A549 (cell line): ENCODE measurements around the gene PLCD1. TPM values are rescaled to one million over a fixed set of nuclear protein-coding genes. Genes with fewer than 3 reads are reported as not detected.
"Not testable (repeated sequence)": the region's sequence is repeated elsewhere in the genome, so short reads cannot be mapped to it uniquely, and the experiment has no call there.

ENCODE experiments used
- ATAC-seq, 2 experiments: fragments of 200-7000 bp in 1 of 2; fragments of >200 bp in 1 of 2; cut with Nextera tagmentation in 1 of 2; cut with Tn5 transposase in 1 of 2; 3 replicates each; pipeline versions ENCODE4 v1.8.0 to v1.9.1; 2018 to 2020; ENCODE audit warnings: mild to moderate bottlenecking in 1 of 2, moderate library complexity in 1 of 2
- CTCF ChIA-PET: fragments of 300-600 bp; sonication (Branson Sonifier 250); formaldehyde crosslinking; extraction: SDS; loops from one replicate; lab custom pipeline; 2021; ENCODE audit warnings: antibody characterized with exemption, inconsistent platforms; lab: Yijun Ruan, JAX
- POLR2A ChIA-PET: fragments of 350-600 bp; formaldehyde crosslinking; extraction: SDS; loops from one replicate; lab custom pipeline; 2021; ENCODE audit warnings: antibody characterized with exemption, inconsistent platforms; lab: Yijun Ruan, JAX
- DNase-seq, 2 experiments: peaks; one replicate each; pipeline versions ENCODE4 v3.0.0 to v3.0.0-alpha.2; 2011 to 2016; ENCODE audit warnings: low read depth in 1 of 2, low spot score in 1 of 2
- FAIRE-seq: peaks from 2 replicates; lab custom pipeline; 2011; peaks lifted over from hg19 to GRCh38; lab: Jason Lieb, UNC
- H3K27ac ChIP-seq, 2 experiments: fragments of >200 bp; sonication (Bioruptor Twin); formaldehyde crosslinking; 3 replicates each; pipeline ENCODE4 v1.5.1; 2016 to 2017
- H3K4me1 ChIP-seq: fragments of >200 bp; sonication (Bioruptor Twin); formaldehyde crosslinking; 3 replicates; pipeline ENCODE4 v1.6.1; 2016
- H3K4me2 ChIP-seq: fragments of >200 bp; sonication (Bioruptor Twin); formaldehyde crosslinking; 3 replicates; pipeline ENCODE4 v1.6.1; 2016
- H3K4me3 ChIP-seq: fragments of >200 bp; sonication (Bioruptor Twin); formaldehyde crosslinking; 3 replicates; pipeline ENCODE4 v1.5.1; 2016
- H3K9me3 ChIP-seq: fragments of >200 bp; sonication (Bioruptor Twin); formaldehyde crosslinking; 3 replicates; pipeline ENCODE4 v1.6.1; 2016
- BCL3 ChIP-seq: fragments of >200 bp; sonication (Bioruptor Twin); formaldehyde crosslinking; IDR thresholded peaks from 3 replicates; pipeline ENCODE4 v1.6.1; 2016
- CBX2 ChIP-seq: fragments of 200-600 bp; sonication (generic); IDR thresholded peaks from 2 replicates; pipeline ENCODE4 v1.6.1; 2016; ENCODE audit warnings: low read depth, mild to moderate bottlenecking, borderline replicate concordance
- CTCF ChIP-seq: fragments of >200 bp; sonication (Bioruptor Twin); formaldehyde crosslinking; IDR thresholded peaks from 3 replicates; pipeline ENCODE4 v1.5.1; 2016
- ELK1 ChIP-seq: fragments of 150-350 bp; IDR thresholded peaks from 2 replicates; pipeline ENCODE4 v1.6.1; 2014; ENCODE audit warnings: low read depth, mild to moderate bottlenecking, low read length
- ESRRA ChIP-seq: fragments of 150-350 bp; IDR thresholded peaks from 2 replicates; pipeline ENCODE4 v1.6.1; 2014; ENCODE audit warnings: mild to moderate bottlenecking, low read length, borderline replicate concordance
- JUN ChIP-seq, 2 experiments: fragments of >200 bp; sonication (Bioruptor Twin); formaldehyde crosslinking; IDR thresholded peaks; 2 replicates in 1 of 2; 3 replicates in 1 of 2; pipeline ENCODE4 v1.6.1; 2016 to 2017
- JUNB ChIP-seq: fragments of >200 bp; sonication (Bioruptor Twin); formaldehyde crosslinking; IDR thresholded peaks from 2 replicates; pipeline ENCODE4 v1.6.1; 2016
- KDM5A ChIP-seq: fragments of 200-600 bp; sonication (generic); IDR thresholded peaks from 2 replicates; pipeline ENCODE4 v1.6.1; 2016; ENCODE audit warnings: antibody characterized with exemption, mild to moderate bottlenecking
- MAFK ChIP-seq: fragments of 450-650 bp; IDR thresholded peaks from 2 replicates; pipeline ENCODE4 v1.6.1; 2014; ENCODE audit not compliant: partially characterized antibody
- NR3C1 ChIP-seq: fragments of >200 bp; sonication (Bioruptor Twin); formaldehyde crosslinking; IDR thresholded peaks from 3 replicates; pipeline ENCODE4 v1.6.1; 2017
- POLR2A ChIP-seq: IDR thresholded peaks from 2 replicates; pipeline ENCODE4 v1.6.1; 2012; ENCODE audit warnings: mild to moderate bottlenecking, low read length
- REST ChIP-seq: fragments of 200-600 bp; sonication (generic); IDR thresholded peaks from 2 replicates; pipeline ENCODE4 v1.6.1; 2016; ENCODE audit warnings: antibody characterized with exemption, mild to moderate bottlenecking, moderate library complexity
- SMC3 ChIP-seq: fragments of >200 bp; sonication (Bioruptor Twin); formaldehyde crosslinking; IDR thresholded peaks from 3 replicates; pipeline ENCODE4 v1.6.1; 2018; ENCODE audit warnings: inconsistent platforms
- SREBF2 ChIP-seq: fragments of 450-650 bp; IDR thresholded peaks from 2 replicates; pipeline ENCODE4 v1.6.1; 2014; ENCODE audit warnings: mild to moderate bottlenecking, moderate library complexity
- TFCP2L1 ChIP-seq: fragments of 250-450 bp; sonication (Bioruptor Pico); IDR thresholded peaks from 2 replicates; pipeline ENCODE4 v1.5.0; 2021; ENCODE audit warnings: mild to moderate bottlenecking
- TP53 ChIP-seq: fragments of 250-450 bp; sonication (Bioruptor Pico); IDR thresholded peaks from 2 replicates; pipeline ENCODE4 v1.5.0; 2021; ENCODE audit warnings: mild to moderate bottlenecking, moderate library complexity
- USF2 ChIP-seq: fragments of 450-650 bp; IDR thresholded peaks from 2 replicates; pipeline ENCODE4 v1.6.1; 2014; ENCODE audit warnings: antibody characterized with exemption
- WGBS: methylation state at CpG from one replicate; pipeline ENCODE4 v1.1.6; 2017; ENCODE audit errors: missing lambda C conversion rate; 5-methylcytosine and 5-hydroxymethylcytosine counted together
- polyA plus RNA-seq, 4 experiments: library from polyadenylated mRNA; depleted of rRNA in 3 of 4; stranded (reverse); fragments of >200 nt; fragmentation: RNase III in 1 of 4; extraction: RNeasy Plus Mini Kit Qiagen cat#74134 plus additional on column Dnase treatment in 1 of 4; gene quantifications; 2 replicates in 3 of 4; 3 replicates in 1 of 4; pipeline ENCODE4 v1.2.3, GENCODE V29; 2011 to 2017

Gene PLCD1
- polyA plus RNA-seq, 2 of the 4 experiments (the other 2 are of a cell fraction): 3.9 to 4.8 TPM

GRCh38 chr3:38036906-38037305 lies 7.5 kb upstream of the PLCD1 start:
- no peaks in the 10 kb centered on the region for H3K9me3 ChIP-seq
- 54% methylated on average over 3 of the region's 3 CpGs for WGBS
- ChIA-PET CTCF (no interaction called here), POLR2A (no interaction called here)
- peaks cover 2% of the 10 kb centered on the region for H3K4me1 ChIP-seq
- no peak overlapping the region for H3K27ac ChIP-seq
- no peak overlapping the region for H3K4me3 ChIP-seq
- ATAC-seq: no peak
- no peak for TF ChIP-seq REST
- no peak for TF ChIP-seq NR3C1
- no peak for TF ChIP-seq BCL3
- H3K4me2 ChIP-seq: no peak overlapping the region
- FAIRE-seq: no peak
- no peak for DNase-seq

GRCh38 chr3:38036286-38036685 lies 6.8 kb upstream of the PLCD1 start:
- POLR2A ChIA-PET: no interaction called here
- no peak overlapping the region for H3K4me3 ChIP-seq
- no peak for DNase-seq
- no peak overlapping the region for H3K27ac ChIP-seq
- peaks cover 8% of the 10 kb centered on the region for H3K4me1 ChIP-seq
- FAIRE-seq: no peak
- CTCF ChIA-PET: no interaction called here
- H3K4me2 ChIP-seq: no peak overlapping the region
- H3K9me3 ChIP-seq: no peaks in the 10 kb centered on the region
- ATAC-seq: no peak
- TF ChIP-seq CTCF (no peak), TFCP2L1 (CRISPR knock-in tag) (no peak), SREBF2 (no peak), POLR2A (no peak), TP53 (CRISPR knock-in tag) (no peak), JUN (IDR thresholded peaks at IDR 0.05) (no peak), MAFK (no peak), JUNB (no peak), KDM5A (no peak), ESRRA (no peak), CBX2 (no peak), ELK1 (no peak), USF2 (no peak), SMC3 (no peak)
- 80% methylated on average over 5 of the region's 5 CpGs for WGBS

GRCh38 chr3:38034335-38034734 lies 4.9 kb upstream of the PLCD1 start:
- H3K9me3 ChIP-seq, H3K4me2 ChIP-seq, CTCF ChIA-PET, FAIRE-seq, ATAC-seq, H3K27ac ChIP-seq, DNase-seq, POLR2A ChIA-PET, H3K4me3 ChIP-seq: not testable (repeated sequence)
- H3K4me1 ChIP-seq: peaks cover 24% of the 10 kb centered on the region
- WGBS: 79% methylated on average over 9 of the region's 9 CpGs

GRCh38 chr3:38033586-38033985 lies 4.1 kb upstream of the PLCD1 start:
- H3K4me1 ChIP-seq: peaks cover 24% of the 10 kb centered on the region
- ATAC-seq, CTCF ChIA-PET, H3K4me2 ChIP-seq, H3K27ac ChIP-seq, H3K9me3 ChIP-seq, H3K4me3 ChIP-seq, POLR2A ChIA-PET, FAIRE-seq, DNase-seq: not testable (repeated sequence)
- 89% methylated on average over 7 of the region's 7 CpGs for WGBS
